ENCODE data around the gene FBXO44. TPM values are rescaled to one million over a fixed set of nuclear protein-coding genes. Genes with fewer than 3 reads are reported as not detected.

Gene FBXO44
- total RNA-seq, 1 experiment from 2014 or later, result 22.6 TPM

DNA sequence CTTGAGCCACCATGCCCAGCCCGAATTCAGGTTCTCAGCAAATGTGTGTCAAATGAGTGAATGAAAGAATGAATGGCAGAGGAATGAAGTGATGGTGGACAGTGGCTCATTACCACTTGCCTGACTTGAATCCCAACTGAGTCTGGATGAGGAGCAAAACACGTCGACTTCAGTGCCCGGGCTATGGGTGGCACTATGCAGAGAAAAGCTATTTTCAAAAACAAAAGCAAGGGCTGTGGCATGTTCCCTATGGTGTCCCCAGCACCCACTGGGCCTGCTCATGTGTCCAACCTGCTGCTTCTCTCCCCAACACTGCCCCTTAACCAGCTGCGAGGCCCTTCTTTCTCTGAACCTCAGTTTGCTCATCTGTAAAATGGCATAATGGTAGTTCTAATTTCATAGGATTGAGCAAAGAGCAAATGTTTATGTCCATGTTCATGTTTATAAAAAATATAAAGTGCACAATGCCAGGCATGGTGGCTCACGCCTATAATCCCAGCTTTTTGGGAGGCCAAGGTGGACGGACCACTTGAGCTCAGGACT is 30.6 kb downstream of the FBXO44 start:
- no peak for DNase-seq
- H3K4me1 ChIP-seq, result peaks cover 4% of the 10 kb centered on the region; the same call in 1 of the 2 replicates
- H3K27ac Mint-ChIP-seq (ENCODE audit: unreplicated experiment), result no peak overlapping the region
- H3K27me3 ChIP-seq (replicated peaks; ENCODE audit: control insufficient read depth, insufficient read depth, low read length), result peaks cover 1% of the 10 kb centered on the region; the same call in 1 of the 2 replicates
- H3K4me3 ChIP-seq (ENCODE audit: low read depth, low read length), result no peak overlapping the region
- H3K27me3 Mint-ChIP-seq (ENCODE audit: insufficient read depth, unreplicated experiment), result peaks cover 7% of the 10 kb centered on the region
- H3K36me3 ChIP-seq (ENCODE audit: control insufficient read depth, insufficient read depth, low read length), result no peaks in the 10 kb centered on the region
- no peaks in the 10 kb centered on the region for H3K9me3 Mint-ChIP-seq (ENCODE audit: unreplicated experiment)
- no peak overlapping the region for H3K4me3 Mint-ChIP-seq (ENCODE audit: unreplicated experiment)
- POLR2A ChIA-PET, result no interaction called here
- peaks cover 7% of the 10 kb centered on the region for H3K36me3 Mint-ChIP-seq (ENCODE audit: insufficient read depth, unreplicated experiment)
- H3K4me1 Mint-ChIP-seq (ENCODE audit: low read depth, unreplicated experiment), result peaks cover 7% of the 10 kb centered on the region
- H3K9me3 ChIP-seq, result no peaks in the 10 kb centered on the region
- no TSS peak for BruUV-seq (replicated peaks)
- intact Hi-C loops (cut with micrococcal nuclease; ENCODE audit: unreplicated experiment), result no loop called here
- TF ChIP-seq, protein P1, sequence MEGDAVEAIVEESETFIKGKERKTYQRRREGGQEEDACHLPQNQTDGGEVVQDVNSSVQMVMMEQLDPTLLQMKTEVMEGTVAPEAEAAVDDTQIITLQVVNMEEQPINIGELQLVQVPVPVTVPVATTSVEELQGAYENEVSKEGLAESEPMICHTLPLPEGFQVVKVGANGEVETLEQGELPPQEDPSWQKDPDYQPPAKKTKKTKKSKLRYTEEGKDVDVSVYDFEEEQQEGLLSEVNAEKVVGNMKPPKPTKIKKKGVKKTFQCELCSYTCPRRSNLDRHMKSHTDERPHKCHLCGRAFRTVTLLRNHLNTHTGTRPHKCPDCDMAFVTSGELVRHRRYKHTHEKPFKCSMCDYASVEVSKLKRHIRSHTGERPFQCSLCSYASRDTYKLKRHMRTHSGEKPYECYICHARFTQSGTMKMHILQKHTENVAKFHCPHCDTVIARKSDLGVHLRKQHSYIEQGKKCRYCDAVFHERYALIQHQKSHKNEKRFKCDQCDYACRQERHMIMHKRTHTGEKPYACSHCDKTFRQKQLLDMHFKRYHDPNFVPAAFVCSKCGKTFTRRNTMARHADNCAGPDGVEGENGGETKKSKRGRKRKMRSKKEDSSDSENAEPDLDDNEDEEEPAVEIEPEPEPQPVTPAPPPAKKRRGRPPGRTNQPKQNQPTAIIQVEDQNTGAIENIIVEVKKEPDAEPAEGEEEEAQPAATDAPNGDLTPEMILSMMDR (IDR thresholded peaks at IDR 0.05; ENCODE audit: insufficient read depth in 1 of 2, low read depth in 1 of 2, low read length in 1 of 2, severe bottlenecking in 1 of 2, unreplicated experiment in 1 of 2), result no peak
- CTCF ChIA-PET, result interaction anchor here (0.7 kb wide), 1 partner anchor 10 kb away, joined by 5 read pairs; no protein-coding TSS in a partner anchor

DNA sequence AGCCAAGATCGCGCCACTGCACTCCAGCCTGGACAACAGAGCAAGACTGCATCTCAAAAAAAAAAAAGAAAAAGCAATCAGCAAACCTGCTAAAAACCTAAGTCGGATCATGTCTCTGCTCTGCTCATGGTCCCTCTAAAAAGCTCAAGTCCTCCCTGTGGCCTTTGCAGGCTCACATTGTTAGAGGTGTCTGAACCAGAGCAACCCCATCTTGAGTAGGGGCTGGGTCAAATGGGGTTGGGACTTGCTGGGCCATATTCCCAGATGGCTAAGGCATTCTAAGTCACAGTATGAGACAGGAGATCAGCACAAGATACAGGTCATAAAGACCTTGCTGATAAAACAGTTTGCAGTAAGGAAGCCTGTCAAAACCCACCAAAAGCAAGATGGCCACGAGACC is 33.8 kb downstream of the FBXO44 start:
- H3K27ac Mint-ChIP-seq (ENCODE audit: unreplicated experiment), result no peak overlapping the region

DNA sequence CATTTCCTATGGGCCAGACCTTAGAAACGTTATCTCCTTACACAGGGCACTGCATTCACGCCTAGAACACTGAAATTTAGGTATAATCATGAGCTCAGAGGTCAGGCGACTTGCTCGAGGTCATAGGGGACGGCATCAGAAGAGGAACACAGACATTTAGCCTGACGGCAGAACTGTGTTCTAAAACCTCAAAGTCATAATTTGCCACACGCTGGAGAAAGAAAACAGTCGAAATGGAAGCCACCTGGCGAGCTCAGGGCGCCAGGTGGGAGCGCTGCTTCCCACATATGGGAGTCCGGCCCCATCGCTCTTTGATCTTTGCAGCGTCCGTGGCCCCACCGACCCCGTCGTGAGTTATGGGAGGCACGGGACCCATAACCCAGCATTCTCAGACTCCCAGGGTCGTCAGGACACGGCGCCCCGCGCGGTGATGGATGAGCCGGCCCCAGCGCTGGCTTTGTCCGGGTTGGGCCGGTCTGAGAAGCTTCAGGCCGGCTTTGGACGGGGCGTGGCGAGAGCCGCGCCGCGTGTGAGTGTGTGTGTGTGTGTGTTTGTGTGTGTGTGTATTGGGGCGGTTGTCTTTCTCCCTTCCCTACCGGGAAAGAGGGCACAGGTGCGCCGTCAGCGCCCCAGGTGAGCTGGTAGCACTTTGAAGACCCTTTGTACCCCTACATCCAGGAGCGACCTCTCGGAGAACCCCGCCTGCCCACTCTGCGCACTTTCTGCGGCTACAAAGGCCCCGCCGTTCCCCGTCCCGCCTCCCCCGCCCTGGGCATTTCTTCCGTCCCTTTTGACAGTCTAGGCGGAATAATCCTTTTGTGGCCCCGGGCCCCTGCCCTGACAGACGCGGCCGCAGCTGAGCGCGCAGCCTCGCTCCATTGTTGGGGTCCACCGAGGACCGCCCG is 36.0 kb downstream of the FBXO44 start:
- H3K4me1 ChIP-seq, result peaks cover 8% of the 10 kb centered on the region; the same call in 1 of the 2 replicates
- intact Hi-C loops (cut with micrococcal nuclease; ENCODE audit: unreplicated experiment), result loop anchor here (2.0 kb wide), 1 partner anchor 26 kb away; the partner anchor contains the start of gene FBXO6
- TF ChIP-seq, protein P1 (IDR thresholded peaks at IDR 0.05; ENCODE audit: insufficient read depth in 1 of 2, low read depth in 1 of 2, low read length in 1 of 2, severe bottlenecking in 1 of 2, unreplicated experiment in 1 of 2), result no peak
- no TSS peak for BruUV-seq (replicated peaks)
- no peaks in the 10 kb centered on the region for H3K36me3 ChIP-seq (ENCODE audit: control insufficient read depth, insufficient read depth, low read length)
- Mint-ChIP-seq H3K9me3 (ENCODE audit: unreplicated experiment) (no peaks in the 10 kb centered on the region), H3K4me1 (ENCODE audit: low read depth, unreplicated experiment) (peaks cover 13% of the 10 kb centered on the region), H3K4me3 (ENCODE audit: unreplicated experiment) (peak overlapping the region; percentile 77), H3K27me3 (ENCODE audit: insufficient read depth, unreplicated experiment) (peaks cover 25% of the 10 kb centered on the region), H3K36me3 (ENCODE audit: insufficient read depth, unreplicated experiment) (no peaks in the 10 kb centered on the region), H3K27ac (ENCODE audit: unreplicated experiment) (no peak overlapping the region)
- ChIA-PET POLR2A (interaction anchor here (0.5 kb wide), 1 partner anchor 38 kb away, joined by 7 read pairs; no protein-coding TSS in a partner anchor), CTCF (interaction anchor here (1.0 to 1.8 kb wide), 2 partner anchors 27 to 37 kb away, joined by 3 to 7 read pairs; partner anchors contain the start of gene FBXO6)
- no peaks in the 10 kb centered on the region; the same call in 1 of the 2 replicates for H3K27me3 ChIP-seq (replicated peaks; ENCODE audit: control insufficient read depth, insufficient read depth, low read length)
- DNase-seq, result peak in 1 of 2 experiments; percentile 27
- no peaks in the 10 kb centered on the region for H3K9me3 ChIP-seq
- H3K4me3 ChIP-seq (ENCODE audit: low read depth, low read length), result peak overlapping the region; percentile 42

More for the DNA sequence above, 33.8 kb downstream of the FBXO44 start:
- Mint-ChIP-seq H3K9me3 (ENCODE audit: unreplicated experiment) (no peaks in the 10 kb centered on the region), H3K4me1 (ENCODE audit: low read depth, unreplicated experiment) (peaks cover 13% of the 10 kb centered on the region), H3K36me3 (ENCODE audit: insufficient read depth, unreplicated experiment) (no peaks in the 10 kb centered on the region), H3K4me3 (ENCODE audit: unreplicated experiment) (no peak overlapping the region), H3K27me3 (ENCODE audit: insufficient read depth, unreplicated experiment) (peaks cover 20% of the 10 kb centered on the region)
- H3K27me3 ChIP-seq (replicated peaks; ENCODE audit: control insufficient read depth, insufficient read depth, low read length), result no peaks in the 10 kb centered on the region; the same call in 1 of the 2 replicates
- H3K4me3 ChIP-seq (ENCODE audit: low read depth, low read length), result no peak overlapping the region
- H3K9me3 ChIP-seq, result no peaks in the 10 kb centered on the region
- CTCF ChIA-PET, result no interaction called here
- H3K36me3 ChIP-seq (ENCODE audit: control insufficient read depth, insufficient read depth, low read length), result no peaks in the 10 kb centered on the region
- POLR2A ChIA-PET, result no interaction called here
- H3K4me1 ChIP-seq, result peaks cover 8% of the 10 kb centered on the region; the same call in 1 of the 2 replicates
- no TSS peak for BruUV-seq (replicated peaks)
- intact Hi-C loops (cut with micrococcal nuclease; ENCODE audit: unreplicated experiment), result no loop called here
- DNase-seq, result no peak
- TF ChIP-seq, protein P1 (IDR thresholded peaks at IDR 0.05; ENCODE audit: insufficient read depth in 1 of 2, low read depth in 1 of 2, low read length in 1 of 2, severe bottlenecking in 1 of 2, unreplicated experiment in 1 of 2), result no peak
